HCT116 (cell line): ENCODE results near the gene IFITM5. TPM values are rescaled to one million over a fixed set of nuclear protein-coding genes. Genes with fewer than 3 reads are reported as not detected.

ENCODE experiments used
- ATAC-seq: fragments of 200-7000 bp; cut with Tn5 transposase; 2 replicates; pipeline ENCODE4 v1.9.1; 2020; ENCODE audit warnings: mild to moderate bottlenecking, moderate library complexity
- BruUV-seq: library from RNA; stranded (reverse); fragments of 400-500 nt; replicated peaks from 2 replicates; lab custom pipeline; 2021; lab: Mats Ljungman, UMichigan
- CTCF ChIA-PET: fragments of 300-600 bp; sonication (Branson Sonifier 250); formaldehyde crosslinking; loops from one replicate; lab custom pipeline; 2021; ENCODE audit warnings: antibody characterized with exemption; lab: Charles Lee
- POLR2A ChIA-PET: fragments of 300-600, 350-600 bp; sonication (Branson Sonifier 250); formaldehyde crosslinking; loops from one replicate; lab custom pipeline; 2021; ENCODE audit warnings: antibody characterized with exemption; lab: Charles Lee
- RAD21 ChIA-PET, 2 experiments: fragments of 300-600 bp; sonication (Branson Sonifier 250); formaldehyde crosslinking; loops; one replicate each; lab custom pipeline; 2023; ENCODE audit warnings: low total read pairs in 2 of 2; ENCODE audit not compliant: uncharacterized antibody in 2 of 2, unreplicated experiment in 2 of 2, low non-redundant PET in 1 of 2; lab: Charles Lee
- DNase-seq: peaks from one replicate; pipeline ENCODE4 v3.0.0-alpha.2; 2010; ENCODE audit warnings: low read depth, low spot score
- H2AFZ ChIP-seq: fragments of 200-600 bp; shearing (Covaris generic), sonication (generic); 2 replicates; pipeline ENCODE4 v1.6.1; 2017; ENCODE audit warnings: low read depth, mixed run types, mixed read lengths, antibody characterized with exemption, low read length; ENCODE audit not compliant: poor library complexity, severe bottlenecking
- H3K27ac ChIP-seq: 2 replicates; pipeline ENCODE4 v1.5.1; 2012; ENCODE audit warnings: low read depth, low read length
- H3K27me3 ChIP-seq: fragments of 200-600 bp; sonication (generic); 2 replicates; pipeline ENCODE4 v1.6.1; 2016; ENCODE audit warnings: mixed run types, low read length, mixed read lengths; ENCODE audit not compliant: insufficient read depth
- H3K36me3 ChIP-seq, 2 experiments: fragments of 200-500 bp in 1 of 2; fragments of 200-600 bp in 1 of 2; sonication (Bioruptor generic) in 1 of 2; sonication (generic) in 1 of 2; 2 replicates each; pipeline versions ENCODE4 v1.5.1 to v1.6.1; 2014 to 2016; ENCODE audit warnings: low read length in 2 of 2, inconsistent platforms in 1 of 2, mixed read lengths in 1 of 2, mixed run types in 1 of 2; ENCODE audit not compliant: insufficient read depth in 2 of 2, control insufficient read depth in 1 of 2
- H3K4me1 ChIP-seq, 2 experiments: fragments of 200-600 bp in 1 of 2; sonication (generic) in 1 of 2; 2 replicates each; pipeline versions ENCODE4 v1.5.1 to v1.6.1; 2012 to 2017; ENCODE audit warnings: low read length in 2 of 2, inconsistent platforms in 1 of 2, mild to moderate bottlenecking in 1 of 2, mixed read lengths in 1 of 2, mixed run types in 1 of 2, moderate library complexity in 1 of 2; ENCODE audit not compliant: insufficient read depth in 2 of 2, control insufficient read depth in 1 of 2
- H3K4me2 ChIP-seq: fragments of 200-600 bp; sonication (generic); 2 replicates; pipeline ENCODE4 v1.6.1; 2017; ENCODE audit warnings: mixed run types, low read length, mixed read lengths
- H3K4me3 ChIP-seq, 2 experiments: fragments of 200-600 bp in 1 of 2; sonication (generic) in 1 of 2; replicated peaks in 1 of 2; 2 replicates each; pipeline ENCODE4 v1.5.1; 2011 to 2016; ENCODE audit warnings: low read length in 2 of 2, control low read depth in 1 of 2, low read depth in 1 of 2, mild to moderate bottlenecking in 1 of 2, mixed read lengths in 1 of 2, mixed run types in 1 of 2
- H3K79me2 ChIP-seq: fragments of 200-600 bp; sonication (generic); 2 replicates; pipeline ENCODE4 v1.6.1; 2017; ENCODE audit warnings: mild to moderate bottlenecking, mixed run types, low read length, moderate library complexity, mixed read lengths; ENCODE audit not compliant: insufficient read depth
- H3K9ac ChIP-seq: fragments of 200-600 bp; sonication (generic); 2 replicates; pipeline ENCODE4 v1.6.1; 2016; ENCODE audit warnings: low read length, mixed read lengths
- H3K9me2 ChIP-seq: fragments of 200-600 bp; sonication (generic), shearing (Covaris generic); 2 replicates; pipeline ENCODE4 v1.6.1; 2017; ENCODE audit warnings: mixed run types, mild to moderate bottlenecking, moderate library complexity; ENCODE audit not compliant: insufficient read depth
- H3K9me3 ChIP-seq, 2 experiments: fragments of 200-500 bp in 1 of 2; fragments of 200-600 bp in 1 of 2; sonication (Bioruptor generic) in 1 of 2; sonication (generic) in 1 of 2; 2 replicates each; pipeline ENCODE4 v1.6.1; 2014 to 2017; ENCODE audit warnings: low read length in 2 of 2, mixed read lengths in 2 of 2, inconsistent platforms in 1 of 2, low read depth in 1 of 2, mild to moderate bottlenecking in 1 of 2, mixed run types in 1 of 2, moderate library complexity in 1 of 2; ENCODE audit not compliant: control insufficient read depth in 1 of 2, insufficient read depth in 1 of 2
- H4K20me1 ChIP-seq: fragments of 200-600 bp; sonication (generic), shearing (Covaris generic); 2 replicates; pipeline ENCODE4 v1.6.1; 2017; ENCODE audit warnings: mixed run types, mild to moderate bottlenecking, moderate library complexity; ENCODE audit not compliant: insufficient read depth
- ATF3 ChIP-seq: IDR thresholded peaks from 2 replicates; pipeline ENCODE4 v1.6.1; 2012
- CBX3 ChIP-seq: IDR thresholded peaks from 2 replicates; pipeline ENCODE4 v1.6.1; 2012; ENCODE audit warnings: low read depth
- CEBPB ChIP-seq: IDR thresholded peaks from 2 replicates; pipeline ENCODE4 v1.6.1; 2012; ENCODE audit warnings: low read depth
- EGR1 ChIP-seq: IDR thresholded peaks from 2 replicates; pipeline ENCODE4 v1.6.1; 2012; ENCODE audit warnings: low read depth
- ELF1 ChIP-seq: IDR thresholded peaks from 2 replicates; pipeline ENCODE4 v1.6.1; 2012; ENCODE audit warnings: low read depth, borderline replicate concordance
- EZH2phosphoT487 ChIP-seq: fragments of 200-600 bp; IDR thresholded peaks from 2 replicates; pipeline ENCODE4 v1.6.1; 2018; ENCODE audit warnings: antibody characterized with exemption, borderline replicate concordance
- FOSL1 ChIP-seq: IDR thresholded peaks from 2 replicates; pipeline ENCODE4 v1.6.1; 2012; ENCODE audit warnings: low read depth
- JUND ChIP-seq: IDR thresholded peaks from 2 replicates; pipeline ENCODE4 v1.6.1; 2012
- MAX ChIP-seq: IDR thresholded peaks from 2 replicates; pipeline ENCODE4 v1.6.1; 2012
- POLR2AphosphoS5 ChIP-seq: IDR thresholded peaks from 2 replicates; pipeline ENCODE4 v1.6.1; 2011; ENCODE audit warnings: mild to moderate bottlenecking, low read depth, low read length, moderate library complexity
- SIN3A ChIP-seq: IDR thresholded peaks from 2 replicates; pipeline ENCODE4 v1.6.1; 2012; ENCODE audit warnings: low read depth
- SP1 ChIP-seq: IDR thresholded peaks from 2 replicates; pipeline ENCODE4 v1.6.1; 2012; ENCODE audit warnings: low read depth
- SRF ChIP-seq: IDR thresholded peaks from 2 replicates; pipeline ENCODE4 v1.6.1; 2012; ENCODE audit warnings: low read depth
- TCF7L2 ChIP-seq: IDR thresholded peaks from 2 replicates; pipeline ENCODE4 v1.7.0; 2011; ENCODE audit warnings: borderline replicate concordance, inconsistent platforms; ENCODE audit not compliant: insufficient read depth, insufficient read length; ENCODE audit errors: extremely low read depth
- YY1 ChIP-seq: IDR thresholded peaks from 2 replicates; pipeline ENCODE4 v1.6.1; 2011; ENCODE audit warnings: low read length, low read depth, moderate library complexity, mild to moderate bottlenecking; ENCODE audit not compliant: insufficient replicate concordance; ENCODE audit errors: extremely low read depth
- intact Hi-C: fragments of 100-400 bp; cut with micrococcal nuclease; formaldehyde crosslinking; loops from 2 replicates; pipeline ENCODE4 v1.10.0; 2022
- total RNA-seq: library from RNA; stranded (reverse); gene quantifications from one replicate; pipeline ENCODE4 v1.2.1, GENCODE V29; 2021; ENCODE audit not compliant: unreplicated experiment

The IFITM5 gene
- total RNA-seq, 1 experiment from 2014 or later: not detected

DNA sequence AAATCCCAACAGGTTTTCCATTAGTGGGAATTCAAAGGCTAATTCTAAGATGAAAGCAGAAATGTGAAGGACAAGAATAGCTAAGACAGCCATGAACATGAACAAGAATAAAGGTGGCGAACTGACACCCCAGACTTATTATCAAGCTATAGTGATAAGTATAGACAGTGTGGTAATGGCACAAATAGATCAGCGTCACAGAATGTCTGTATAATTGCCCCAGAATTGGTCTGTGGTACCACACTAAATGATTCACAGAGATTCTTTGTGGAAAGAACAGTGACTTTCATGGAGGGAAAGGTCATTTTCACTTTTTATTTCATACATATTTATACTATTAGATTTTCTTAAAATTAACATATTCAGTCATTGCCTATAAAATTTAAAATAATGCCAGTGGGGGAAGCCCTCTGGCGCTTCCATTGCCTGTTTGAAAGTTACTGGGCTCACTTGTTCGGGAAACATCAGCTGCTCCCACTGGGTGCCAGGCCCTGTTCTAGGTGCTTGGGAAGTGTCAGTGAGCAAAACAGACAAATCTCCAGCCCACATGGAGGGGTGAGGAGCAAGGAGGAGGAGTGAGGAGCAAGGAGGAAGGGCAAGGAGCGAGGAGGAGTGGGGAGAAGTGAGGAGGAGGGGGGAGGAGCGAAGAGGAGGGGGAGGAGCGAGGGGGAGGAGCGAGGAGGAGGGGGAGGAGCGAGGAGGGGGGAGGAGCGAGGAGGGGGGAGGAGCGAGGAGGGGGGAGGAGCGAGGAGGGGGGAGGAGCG is 32.5 kb downstream of the IFITM5 start:
- DNase-seq (no peak), ATAC-seq (peak; percentile 74)
- H3K9ac ChIP-seq: no peak overlapping the region
- RAD21 ChIA-PET: no interaction called here
- CTCF ChIA-PET: interaction anchor here (1.1 kb wide), 1 partner anchor 16 kb away, joined by 3 read pairs; no protein-coding TSS in a partner anchor
- H3K79me2 ChIP-seq: no peaks in the 10 kb centered on the region
- no peaks in the 10 kb centered on the region for H3K9me2 ChIP-seq
- peaks cover 8 to 12% of the 10 kb centered on the region in 2 experiments for H3K4me1 ChIP-seq
- H3K27me3 ChIP-seq: no peaks in the 10 kb centered on the region
- no TSS peak for BruUV-seq
- no peaks in the 10 kb centered on the region for H3K36me3 ChIP-seq
- no peaks in the 10 kb centered on the region for H4K20me1 ChIP-seq
- no peak overlapping the region for H3K27ac ChIP-seq
- no peak overlapping the region for H3K4me3 ChIP-seq
- POLR2A ChIA-PET: no interaction called here
- TF ChIP-seq YY1 (no peak), POLR2AphosphoS5 (no peak), CBX3 (no peak), EGR1 (no peak), JUND (no peak), ATF3 (no peak), MAX (no peak), ELF1 (no peak), FOSL1 (no peak), SP1 (no peak)
- no peak overlapping the region for H2AFZ ChIP-seq
- H3K9me3 ChIP-seq: no peaks in the 10 kb centered on the region
- peak overlapping the region; percentile 53; the same call in 1 of the 2 replicates for H3K4me2 ChIP-seq
- intact Hi-C loops: no loop called here

DNA sequence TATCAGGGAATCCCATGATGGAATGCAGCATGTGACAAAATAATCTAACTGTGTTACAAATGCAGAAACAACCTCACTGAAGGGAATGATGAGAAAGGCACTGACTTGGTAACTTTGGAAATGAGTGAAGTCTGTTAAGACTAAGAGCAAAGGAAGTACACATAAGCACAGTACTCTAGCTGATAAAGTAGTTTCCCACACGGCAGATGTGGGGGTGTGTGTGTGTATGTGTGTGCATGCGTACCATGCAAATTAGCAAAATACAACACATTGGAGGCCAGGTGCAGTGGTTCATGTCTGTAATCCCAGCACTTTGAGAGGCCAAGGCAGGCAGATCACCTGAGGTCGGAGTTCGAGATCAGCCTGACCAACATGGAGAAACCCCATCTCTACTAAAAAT is 37.7 kb downstream of the IFITM5 start:
- DNase-seq: no peak
- no peaks in the 10 kb centered on the region for H3K36me3 ChIP-seq
- CTCF ChIA-PET: interaction anchor here (2.2 kb wide), 1 partner anchor 11 kb away, joined by 6 read pairs; no protein-coding TSS in a partner anchor
- no peaks in the 10 kb centered on the region for H3K79me2 ChIP-seq
- TF ChIP-seq SP1 (no peak), EGR1 (no peak), SIN3A (no peak), POLR2AphosphoS5 (no peak), MAX (no peak), SRF (no peak), TCF7L2 (no peak), ATF3 (no peak), EZH2phosphoT487 (no peak), CEBPB (no peak)
- no peak overlapping the region for H3K4me3 ChIP-seq
- H4K20me1 ChIP-seq: no peaks in the 10 kb centered on the region
- H3K27me3 ChIP-seq: no peaks in the 10 kb centered on the region
- no peaks in the 10 kb centered on the region for H3K9me2 ChIP-seq
- peaks cover under 1 to 2% of the 10 kb centered on the region in 2 experiments; a peak in 3 of 4 replicates for H3K4me1 ChIP-seq
- no peak for ATAC-seq
- intact Hi-C loops: no loop called here
- POLR2A ChIA-PET: no interaction called here
- H3K4me2 ChIP-seq: no peak overlapping the region
- no peak overlapping the region for H3K9ac ChIP-seq
- RAD21 ChIA-PET: no interaction called here
- BruUV-seq: no TSS peak
- H3K9me3 ChIP-seq: no peaks in the 10 kb centered on the region
- no peak overlapping the region for H3K27ac ChIP-seq
- no peak overlapping the region for H2AFZ ChIP-seq
